SU-DHL-6 (cell line): ENCODE measurements around the gene CLIC6.

Experiments
- H2AFZ ChIP-seq: fragments of 200-600 bp; sonication (generic); 2 replicates; pipeline ENCODE4 v1.6.1; 2014; ENCODE audit warnings: low read depth, mild to moderate bottlenecking, moderate library complexity, mixed read lengths, antibody characterized with exemption, low read length; ENCODE audit not compliant: severe bottlenecking
- H3F3A ChIP-seq: fragments of 200-600 bp; shearing (Covaris generic); 2 replicates; pipeline ENCODE4 v1.6.0; 2016; ENCODE audit warnings: antibody characterized with exemption, mild to moderate bottlenecking; ENCODE audit not compliant: insufficient read depth
- H3K27ac ChIP-seq: fragments of 200-600 bp; sonication (generic); 2 replicates; pipeline ENCODE4 v1.5.1; 2016; ENCODE audit warnings: low read depth, mild to moderate bottlenecking, low read length, moderate library complexity, mixed read lengths
- H3K27me3 ChIP-seq: fragments of 200-600 bp; sonication (generic), shearing (Covaris generic); 2 replicates; pipeline ENCODE4 v1.6.0; 2014; ENCODE audit warnings: mild to moderate bottlenecking, low read length
- H3K36me3 ChIP-seq: fragments of 200-600 bp; sonication (generic); 2 replicates; pipeline ENCODE4 v1.6.1; 2014; ENCODE audit warnings: mild to moderate bottlenecking, low read length, mixed read lengths
- H3K4me2 ChIP-seq: fragments of 300-600, 200-600 bp; shearing (Covaris generic), sonication (generic); 2 replicates; pipeline ENCODE4 v1.6.0; 2014; ENCODE audit warnings: low read length, low read depth, mild to moderate bottlenecking; ENCODE audit not compliant: poor library complexity, severe bottlenecking
- H3K4me3 ChIP-seq: fragments of 200-600 bp; sonication (generic); 2 replicates; pipeline ENCODE4 v1.5.1; 2014; ENCODE audit warnings: antibody characterized with exemption, low read length, mild to moderate bottlenecking, mixed read lengths; ENCODE audit not compliant: insufficient read depth, poor library complexity, severe bottlenecking
- H3K79me2 ChIP-seq: fragments of 200-600 bp; sonication (generic); 2 replicates; pipeline ENCODE4 v1.6.1; 2014; ENCODE audit warnings: mild to moderate bottlenecking, low read length, moderate library complexity; ENCODE audit not compliant: insufficient read depth
- H3K9ac ChIP-seq: fragments of 200-600 bp; sonication (generic); 2 replicates; pipeline ENCODE4 v1.7.0; 2014; ENCODE audit warnings: mild to moderate bottlenecking, low read length
- H3K9me2 ChIP-seq: fragments of 200-600 bp; sonication (generic); replicated peaks from 2 replicates; pipeline ENCODE4 v1.6.1; 2014; ENCODE audit warnings: low read length; ENCODE audit not compliant: insufficient read depth
- H3K9me3 ChIP-seq: fragments of 200-600 bp; sonication (generic); 2 replicates; pipeline ENCODE4 v1.6.1; 2014; ENCODE audit warnings: low read length, mixed read lengths; ENCODE audit not compliant: insufficient read depth
- H4K20me1 ChIP-seq: fragments of 200-600 bp; sonication (generic); 2 replicates; pipeline ENCODE4 v1.6.1; 2014; ENCODE audit warnings: low read depth, mild to moderate bottlenecking, antibody characterized with exemption, low read length, moderate library complexity, mixed read lengths
- CTCF ChIP-seq: fragments of 200-600 bp; sonication (generic); IDR thresholded peaks from one replicate; pipeline ENCODE4 v1.5.1; 2017; ENCODE audit warnings: antibody characterized with exemption, mild to moderate bottlenecking, low read length, moderate library complexity; ENCODE audit not compliant: insufficient read depth, poor library complexity, severe bottlenecking
- EZH2phosphoT487 ChIP-seq: fragments of 200-600 bp; sonication (generic), shearing (Covaris generic); conservative IDR thresholded peaks from 2 replicates; pipeline ENCODE4 v1.6.1; 2018; ENCODE audit warnings: mild to moderate bottlenecking, antibody characterized with exemption, low read length, moderate library complexity, mixed read lengths

CLIC6 gene

GRCh38 chr21:34640858-34641257 lies 27.9 kb upstream of the CLIC6 start:
- Histone ChIP-seq H2AFZ (no peak overlapping the region), H3F3A (no peaks in the 10 kb centered on the region), H3K4me3 (no peak overlapping the region), H3K9me2 (no peaks in the 10 kb centered on the region), H4K20me1 (no peaks in the 10 kb centered on the region), H3K9me3 (no peaks in the 10 kb centered on the region), H3K27me3 (no peaks in the 10 kb centered on the region), H3K9ac (no peak overlapping the region), H3K27ac (no peak overlapping the region), H3K36me3 (no peaks in the 10 kb centered on the region), H3K4me2 (no peak overlapping the region), H3K79me2 (no peaks in the 10 kb centered on the region)
- TF ChIP-seq CTCF (no peak), EZH2phosphoT487 (no peak)

GRCh38 chr21:34642211-34643075 lies 26.4 kb upstream of the CLIC6 start:
- no peaks in the 10 kb centered on the region for H4K20me1 ChIP-seq
- no peaks in the 10 kb centered on the region for H3F3A ChIP-seq
- no peaks in the 10 kb centered on the region for H3K36me3 ChIP-seq
- no peak overlapping the region for H3K27ac ChIP-seq
- no peak overlapping the region for H2AFZ ChIP-seq
- H3K9me2 ChIP-seq = no peaks in the 10 kb centered on the region
- H3K4me2 ChIP-seq = no peak overlapping the region
- no peaks in the 10 kb centered on the region for H3K27me3 ChIP-seq
- no peak for TF ChIP-seq EZH2phosphoT487
- no peak for TF ChIP-seq CTCF
- H3K9me3 ChIP-seq = no peaks in the 10 kb centered on the region
- no peaks in the 10 kb centered on the region for H3K79me2 ChIP-seq
- H3K4me3 ChIP-seq = no peak overlapping the region
- no peak overlapping the region for H3K9ac ChIP-seq

- Histone ChIP-seq H3K36me3 (no peaks in the 10 kb centered on the region), H4K20me1 (no peaks in the 10 kb centered on the region), H3K79me2 (no peaks in the 10 kb centered on the region), H3K9me3 (no peaks in the 10 kb centered on the region), H3K9me2 (no peaks in the 10 kb centered on the region), H3K27ac (no peak overlapping the region), H3K4me2 (no peak overlapping the region), H3K9ac (no peak overlapping the region), H3K27me3 (no peaks in the 10 kb centered on the region), H3F3A (no peaks in the 10 kb centered on the region), H2AFZ (no peak overlapping the region), H3K4me3 (no peak overlapping the region)
- no peak for TF ChIP-seq CTCF
- no peak for TF ChIP-seq EZH2phosphoT487
These were observed 24.0 kb upstream of the CLIC6 start for GRCh38 chr21:34644825-34645224.
